Breast epithelium (tissue), 4 donors: ENCODE data around the gene CD53. TPM values are rescaled to one million over a fixed set of nuclear protein-coding genes. Genes with fewer than 3 reads are reported as not detected.

Source experiments
- DNase-seq, 2 donors: peaks; one replicate each; pipeline ENCODE4 v3.0.0-alpha.2; 2019; ENCODE audit warnings: low spot score in 2 of 2
- H3K27ac ChIP-seq, 2 donors: fragments of 200-600 bp; sonication (generic) in 1 of 2; one replicate each; pipeline ENCODE4 v1.5.1; 2016 to 2019; ENCODE audit warnings: mild to moderate bottlenecking in 1 of 2
- H3K27me3 ChIP-seq, 2 donors: fragments of 200-600 bp; sonication (generic) in 1 of 2; one replicate each; pipeline versions ENCODE4 v1.5.1 to v1.6.0; 2017 to 2019; ENCODE audit warnings: control low read depth in 1 of 2, mild to moderate bottlenecking in 1 of 2
- H3K36me3 ChIP-seq: fragments of 200-600 bp; one replicate; pipeline ENCODE4 v1.5.1; 2019
- H3K4me1 ChIP-seq, 2 donors: fragments of 200-600 bp; sonication (generic); one replicate each; pipeline ENCODE4 v1.5.1; 2016 to 2019; ENCODE audit warnings: control low read depth in 1 of 2
- H3K4me3 ChIP-seq, 3 donors: fragments of 200-600 bp; sonication (generic); 1 replicate in 2 of 3; 2 replicates in 1 of 3; pipeline ENCODE4 v1.5.1; 2016 to 2019; ENCODE audit warnings: mild to moderate bottlenecking in 3 of 3, moderate library complexity in 2 of 3
- H3K9me3 ChIP-seq, 2 donors: fragments of 200-600 bp; sonication (generic) in 1 of 2; one replicate each; pipeline ENCODE4 v1.5.1; 2016 to 2019; ENCODE audit warnings: control low read depth in 1 of 2
- POLR2A ChIP-seq: fragments of 450-650 bp; IDR thresholded peaks from one replicate; pipeline ENCODE4 v1.6.1; 2016; ENCODE audit warnings: antibody characterized with exemption, mild to moderate bottlenecking, moderate library complexity
- POLR2AphosphoS5 ChIP-seq, 3 donors: sonication (generic); formaldehyde crosslinking; IDR thresholded peaks; one replicate each; pipeline ENCODE4 v1.6.1; 2017; ENCODE audit warnings: antibody characterized with exemption in 3 of 3
- intact Hi-C: fragments of 100-400 bp; cut with DNase I; formaldehyde crosslinking; loops from one replicate; pipeline ENCODE4 v1.15.1; 2023; ENCODE audit warnings: low total_unique reads
- total RNA-seq, 3 donors: library from RNA; depleted of rRNA; stranded (reverse); fragments of >200 nt; gene quantifications; one replicate each; pipeline ENCODE4 v1.1.0, GENCODE V29; 2016
- TF ChIP-seq, protein P1 (sequence below), 3 donors: fragments of 450-650 bp; IDR thresholded peaks; one replicate each; pipeline ENCODE4 v1.5.1; 2016 to 2017; ENCODE audit warnings: antibody characterized with exemption in 3 of 3, mild to moderate bottlenecking in 3 of 3, moderate library complexity in 3 of 3

The CD53 gene
- total RNA-seq, 3 donors from 2014 or later: 36.1 to 72.6 (median 50.2) TPM

GRCh38 chr1:110880708-110881374 lies 7.9 kb downstream of the CD53 start:
- Histone ChIP-seq H3K9me3 (no peaks in the 10 kb centered on the region), H3K27ac (no peak overlapping the region), H3K4me3 (no peak overlapping the region), H3K4me1 (no peaks in the 10 kb centered on the region), H3K36me3 (no peaks in the 10 kb centered on the region), H3K27me3 (no peaks in the 10 kb centered on the region)
- TF ChIP-seq POLR2AphosphoS5 (IDR thresholded peaks at IDR 0.05) (no peak), POLR2A (no peak)
- TF ChIP-seq, protein P1, sequence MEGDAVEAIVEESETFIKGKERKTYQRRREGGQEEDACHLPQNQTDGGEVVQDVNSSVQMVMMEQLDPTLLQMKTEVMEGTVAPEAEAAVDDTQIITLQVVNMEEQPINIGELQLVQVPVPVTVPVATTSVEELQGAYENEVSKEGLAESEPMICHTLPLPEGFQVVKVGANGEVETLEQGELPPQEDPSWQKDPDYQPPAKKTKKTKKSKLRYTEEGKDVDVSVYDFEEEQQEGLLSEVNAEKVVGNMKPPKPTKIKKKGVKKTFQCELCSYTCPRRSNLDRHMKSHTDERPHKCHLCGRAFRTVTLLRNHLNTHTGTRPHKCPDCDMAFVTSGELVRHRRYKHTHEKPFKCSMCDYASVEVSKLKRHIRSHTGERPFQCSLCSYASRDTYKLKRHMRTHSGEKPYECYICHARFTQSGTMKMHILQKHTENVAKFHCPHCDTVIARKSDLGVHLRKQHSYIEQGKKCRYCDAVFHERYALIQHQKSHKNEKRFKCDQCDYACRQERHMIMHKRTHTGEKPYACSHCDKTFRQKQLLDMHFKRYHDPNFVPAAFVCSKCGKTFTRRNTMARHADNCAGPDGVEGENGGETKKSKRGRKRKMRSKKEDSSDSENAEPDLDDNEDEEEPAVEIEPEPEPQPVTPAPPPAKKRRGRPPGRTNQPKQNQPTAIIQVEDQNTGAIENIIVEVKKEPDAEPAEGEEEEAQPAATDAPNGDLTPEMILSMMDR (IDR thresholded peaks at IDR 0.05): no peak
- intact Hi-C loops: no loop called here
- DNase-seq: no peak

- no peak for TF ChIP-seq POLR2AphosphoS5 (IDR thresholded peaks at IDR 0.05)
- TF ChIP-seq POLR2A: no peak
- Histone ChIP-seq H3K4me1 (no peaks in the 10 kb centered on the region), H3K27me3 (no peaks in the 10 kb centered on the region), H3K4me3 (no peak overlapping the region), H3K27ac (no peak overlapping the region), H3K9me3 (no peaks in the 10 kb centered on the region), H3K36me3 (no peaks in the 10 kb centered on the region)
- intact Hi-C loops: no loop called here
- no peak for DNase-seq
Measured at GRCh38 chr1:110888049-110888448, 15.1 kb downstream of the CD53 start.

GRCh38 chr1:110888641-110889040 lies 15.7 kb downstream of the CD53 start:
- no peak for DNase-seq
- H3K4me3 ChIP-seq: no peak overlapping the region
- H3K4me1 ChIP-seq: no peaks in the 10 kb centered on the region
- no peak overlapping the region for H3K27ac ChIP-seq
- TF ChIP-seq POLR2A: no peak
- TF ChIP-seq, protein P1 (IDR thresholded peaks at IDR 0.05): no peak
- TF ChIP-seq POLR2AphosphoS5 (IDR thresholded peaks at IDR 0.05): no peak
- no peaks in the 10 kb centered on the region for H3K27me3 ChIP-seq
- no peaks in the 10 kb centered on the region for H3K36me3 ChIP-seq
- intact Hi-C loops: no loop called here
- no peaks in the 10 kb centered on the region for H3K9me3 ChIP-seq

DNA sequence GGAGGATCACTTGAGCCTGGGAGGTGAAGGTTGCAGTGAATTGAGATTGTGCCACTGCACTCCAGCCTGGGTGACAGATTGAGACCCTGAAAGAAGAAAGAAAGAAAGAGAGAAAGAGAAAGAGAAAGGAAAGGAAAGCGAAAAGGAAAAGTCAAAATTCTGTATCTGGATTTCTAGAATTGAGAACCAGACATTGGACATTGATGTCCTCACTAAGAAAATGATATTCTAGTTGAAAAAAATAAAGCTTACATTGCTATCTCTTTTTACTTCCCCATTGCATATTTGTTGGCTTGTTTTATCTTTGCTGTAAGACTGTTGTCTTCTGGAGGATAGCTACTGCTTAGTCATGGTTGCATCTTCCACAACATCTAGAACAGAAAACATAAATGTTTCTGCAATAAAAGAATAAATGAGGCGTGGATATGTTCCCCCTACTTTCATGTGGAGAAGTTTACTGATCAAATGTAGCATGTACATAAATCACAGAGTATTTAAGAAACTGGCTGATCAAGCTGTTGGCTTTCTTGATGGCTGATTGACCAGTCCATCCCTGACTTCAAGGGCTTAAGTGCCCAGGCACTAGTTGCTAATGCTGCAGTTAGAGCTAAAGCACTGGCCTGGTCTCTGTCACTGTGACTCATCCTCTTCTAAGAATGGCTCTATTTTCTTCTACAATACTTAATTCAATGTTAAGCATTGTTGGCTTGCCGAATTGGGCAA lies 17.7 kb downstream of the CD53 start:
- no peaks in the 10 kb centered on the region for H3K27me3 ChIP-seq
- no peaks in the 10 kb centered on the region for H3K36me3 ChIP-seq
- DNase-seq: no peak
- no peak overlapping the region for H3K4me3 ChIP-seq
- intact Hi-C loops: no loop called here
- no peak overlapping the region for H3K27ac ChIP-seq
- TF ChIP-seq, protein P1 (IDR thresholded peaks at IDR 0.05): no peak
- H3K4me1 ChIP-seq: no peaks in the 10 kb centered on the region
- H3K9me3 ChIP-seq: no peaks in the 10 kb centered on the region

DNA sequence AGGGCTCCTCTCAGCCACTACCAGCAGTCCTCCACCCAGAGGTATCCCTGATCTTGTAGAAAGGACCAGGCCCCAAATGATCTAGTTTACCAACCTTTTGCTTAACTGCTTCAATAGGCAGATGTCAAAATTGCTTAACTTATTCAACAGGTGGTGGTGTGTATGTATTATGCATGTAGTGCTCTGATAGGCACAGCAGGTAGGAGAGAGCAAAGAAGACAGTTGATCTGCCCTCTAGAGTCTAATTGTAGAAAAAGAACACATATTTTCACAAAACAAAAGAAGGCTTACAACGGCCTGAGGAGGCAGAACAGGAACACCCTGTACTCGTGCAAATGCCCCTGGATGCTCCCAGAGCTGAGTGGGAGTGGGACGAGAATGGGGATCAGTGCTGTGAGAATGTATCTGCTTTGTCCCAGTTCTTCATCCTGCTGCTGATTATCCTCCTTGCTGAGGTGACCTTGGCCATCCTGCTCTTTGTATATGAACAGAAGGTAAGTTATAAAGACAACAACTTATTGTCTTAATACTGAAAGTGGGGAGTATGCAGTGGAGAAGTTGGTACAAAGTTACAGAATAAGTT lies 21.1 kb downstream of the CD53 start:
- intact Hi-C loops: no loop called here
- Histone ChIP-seq H3K4me1 (no peaks in the 10 kb centered on the region), H3K9me3 (no peaks in the 10 kb centered on the region), H3K4me3 (no peak overlapping the region), H3K36me3 (no peaks in the 10 kb centered on the region), H3K27ac (no peak overlapping the region), H3K27me3 (no peaks in the 10 kb centered on the region)
- DNase-seq: no peak
- TF ChIP-seq, protein P1 (IDR thresholded peaks at IDR 0.05): no peak
- TF ChIP-seq POLR2A: no peak
- no peak for TF ChIP-seq POLR2AphosphoS5 (IDR thresholded peaks at IDR 0.05)
